NCI-H524 treated with DMSO at 0.1 percent for 48 hours (cell line): ENCODE measurements around the gene FRYL.

Source experiments
- DNase-seq: peaks from one replicate; lab custom pipeline; 2025; lab: John Stamatoyannopoulos, UW

Gene FRYL

GRCh38 chr4:48557478-48557877 is 222.6 kb downstream of the FRYL start:
- DNase-seq, result no peak

- no peak for DNase-seq
These were observed 223.8 kb downstream of the FRYL start for GRCh38 chr4:48556268-48556667.

- no peak for DNase-seq
These were observed 225.5 kb downstream of the FRYL start for GRCh38 chr4:48554606-48555005.

GRCh38 chr4:48553720-48554119 is 226.4 kb downstream of the FRYL start:
- DNase-seq, result no peak

GRCh38 chr4:48546336-48546735 is 233.7 kb downstream of the FRYL start:
- no peak for DNase-seq

- no peak for DNase-seq
These were observed 236.3 kb downstream of the FRYL start for GRCh38 chr4:48543796-48544195.

GRCh38 chr4:48542888-48543287 is 237.2 kb downstream of the FRYL start:
- DNase-seq, result no peak

- DNase-seq, result no peak
These were observed 240.5 kb downstream of the FRYL start for GRCh38 chr4:48539597-48539996.

GRCh38 chr4:48538358-48538757 is 241.7 kb downstream of the FRYL start:
- DNase-seq, result no peak

- DNase-seq, result no peak
These were observed 253.7 kb downstream of the FRYL start for GRCh38 chr4:48526406-48526805.

- DNase-seq, result no peak
These were observed 261.9 kb downstream of the FRYL start for GRCh38 chr4:48518143-48518542.

GRCh38 chr4:48509543-48509942 is 270.5 kb downstream of the FRYL start:
- DNase-seq, result no peak

GRCh38 chr4:48506716-48507115 is 273.4 kb downstream of the FRYL start:
- DNase-seq, result no peak

- DNase-seq, result no peak
These were observed 275.7 kb downstream of the FRYL start for GRCh38 chr4:48504352-48504751.

- DNase-seq, result no peak
These were observed 276.1 kb downstream of the FRYL start for GRCh38 chr4:48504026-48504330.

GRCh38 chr4:48503233-48504025 is 276.6 kb downstream of the FRYL start:
- DNase-seq, result no peak

GRCh38 chr4:48499551-48500066 is 280.5 kb downstream of the FRYL start:
- no peak for DNase-seq

- DNase-seq, result no peak
These were observed 281.2 kb downstream of the FRYL start for GRCh38 chr4:48498895-48499294.

GRCh38 chr4:48495941-48496340 is 284.1 kb downstream of the FRYL start:
- DNase-seq, result no peak

GRCh38 chr4:48493452-48494100 is 286.5 kb downstream of the FRYL start:
- no peak for DNase-seq

- DNase-seq, result no peak
These were observed 288.4 kb downstream of the FRYL start for GRCh38 chr4:48491514-48492176.

GRCh38 chr4:48490680-48491513 is 289.2 kb downstream of the FRYL start:
- no peak for DNase-seq
